Measurements from ENCODE around the gene CMTM1. TPM values are rescaled to one million over a fixed set of nuclear protein-coding genes. Genes with fewer than 3 reads are reported as not detected.

The CMTM1 gene
- total and polyA plus RNA-seq, 2 donors (not counting 3 experiments of a cell fraction or from before 2014, with no cell fraction given): 3.0 to 12.3 TPM

- H3K4me3 ChIP-seq (replicated peaks in 1 of 3; ENCODE audit: insufficient read depth in 1 of 3, low read depth in 1 of 3, low read length in 3 of 3): no peak overlapping the region
- no peak overlapping the region for H3K4me2 ChIP-seq (ENCODE audit: insufficient read depth, low read length)
- peaks cover 0 to 3% of the 10 kb centered on the region in 2 experiments for H3K27me3 ChIP-seq (ENCODE audit: control insufficient read depth in 2 of 2, insufficient read depth in 2 of 2, low read length in 2 of 2)
- no peak overlapping the region for H3K9ac ChIP-seq (replicated peaks; ENCODE audit: extremely low read depth, insufficient read depth, low read length)
- intact Hi-C loops (cut with micrococcal nuclease): no loop called here
- no TSS peak for BruUV-seq (replicated peaks)
- no peaks in the 10 kb centered on the region for H4K20me1 ChIP-seq (replicated peaks; ENCODE audit: control insufficient read depth, extremely low read depth, insufficient read depth, low read length)
- ChIA-PET POLR2A (no interaction called here), CTCF (interaction anchor here (0.7 to 2.3 kb wide), 7 partner anchors 10 to 183 kb away, joined by 3 to 24 read pairs (median 4); partner anchors contain the start of gene CMTM3)
- H3K79me2 ChIP-seq (ENCODE audit: control insufficient read depth, insufficient read depth, low read length): no peaks in the 10 kb centered on the region
- H3K36me3 ChIP-seq (ENCODE audit: control insufficient read depth in 2 of 2, extremely low read depth in 1 of 2, insufficient read depth in 2 of 2, low read length in 2 of 2): no peaks in the 10 kb centered on the region
- H3K9me3 ChIP-seq (replicated peaks; ENCODE audit: control insufficient read depth, insufficient read depth, low read length): no peaks in the 10 kb centered on the region
- no peak for TF ChIP-seq POLR2AphosphoS5 (IDR thresholded peaks at IDR 0.05; ENCODE audit: insufficient read depth, low read depth, low read length)
- no peak for TF ChIP-seq POLR2A (IDR thresholded peaks at IDR 0.05; ENCODE audit: low read depth, low read length)
- TF ChIP-seq JUN (IDR thresholded peaks at IDR 0.05; ENCODE audit: borderline replicate concordance, insufficient read depth, insufficient read length, low read depth): no peak
- TF ChIP-seq EZH2 (IDR thresholded peaks at IDR 0.05; ENCODE audit: borderline replicate concordance, low read depth, low read length, severe bottlenecking): no peak
- no peak for TF ChIP-seq GATA2 (IDR thresholded peaks at IDR 0.05; ENCODE audit: insufficient read depth, insufficient read length, low read depth, low read length)
- no peak for TF ChIP-seq MYC (IDR thresholded peaks at IDR 0.05; ENCODE audit: low read depth, low read length)
- no peak for TF ChIP-seq FOS (IDR thresholded peaks at IDR 0.05; ENCODE audit: borderline replicate concordance, insufficient read depth, low read length)
- no peak for TF ChIP-seq MAX (IDR thresholded peaks at IDR 0.05; ENCODE audit: insufficient read depth, insufficient read length)
- TF ChIP-seq CTCF (IDR thresholded peaks at IDR 0.05; ENCODE audit: extremely low read depth in 1 of 2, insufficient read depth in 1 of 2, low read depth in 1 of 2, low read length in 2 of 2): no peak
- FAIRE-seq (no peak), DNase-seq (ENCODE audit: low read depth, low spot score) (no peak)
- dilution Hi-C loops (cut with MboI; ENCODE audit: extremely low pct_ligation_motif_present, low sequenced_read_pairs): no loop called here
- H3K27ac ChIP-seq (ENCODE audit: insufficient read depth, low read depth, low read length): no peak overlapping the region
- H2AFZ ChIP-seq (ENCODE audit: low read depth, low read length): no peak overlapping the region
- peaks cover 7% of the 10 kb centered on the region for H3K4me1 ChIP-seq (ENCODE audit: control insufficient read depth, extremely low read depth, insufficient read depth, low read length)
- no peaks in the 10 kb centered on the region for H3K9me1 ChIP-seq (replicated peaks; ENCODE audit: control insufficient read depth, extremely low read depth, insufficient read depth, low read length)
Measured at GRCh38 chr16:66590322-66590721, 24.1 kb downstream of the CMTM1 start.

Data from endothelial cell of umbilical vein (primary cell).